ENCODE measurements around the gene ANKRD33B. TPM values are rescaled to one million over a fixed set of nuclear protein-coding genes. Genes with fewer than 3 reads are reported as not detected.
"Not testable (repeated sequence)": the region's sequence is repeated elsewhere in the genome, so short reads cannot be mapped to it uniquely, and the experiment has no call there.

The ANKRD33B gene
- total and polyA plus RNA-seq, 2 of the 13 experiments (the other 11 are each of a cell fraction or from before 2014, with no cell fraction given), result 0.02 TPM; not detected in 1

DNA sequence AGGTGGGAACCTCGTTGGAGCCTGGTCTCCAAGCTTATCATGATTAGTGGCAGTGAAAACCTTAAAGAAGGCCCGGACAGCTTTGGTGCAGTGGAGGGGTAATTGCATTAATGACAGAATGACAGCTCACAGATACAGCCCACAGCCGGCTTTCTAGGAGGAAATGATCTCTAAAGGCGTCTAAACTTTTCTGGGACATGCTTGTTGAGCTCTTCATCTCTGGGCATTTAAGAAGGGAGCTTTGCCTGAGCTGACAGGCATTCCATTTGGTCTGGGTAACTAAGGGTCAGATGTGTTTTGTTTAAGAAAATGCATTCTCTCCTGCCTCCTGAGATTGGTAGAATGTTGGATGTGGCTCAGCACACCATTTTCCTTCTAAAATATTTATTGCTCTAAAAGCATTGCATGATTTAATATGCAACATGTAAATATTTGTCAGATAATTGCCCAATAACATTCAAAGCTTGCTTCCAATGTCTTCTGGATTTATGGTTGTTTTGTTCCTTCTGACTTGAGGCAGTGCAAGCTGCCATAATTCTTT lies 4.0 kb downstream of the ANKRD33B start:
- TF ChIP-seq EP300 (IDR thresholded peaks at IDR 0.05; ENCODE audit: low read depth in 2 of 2, low read length in 2 of 2) (no peak), EP300 (CRISPR knock-in tag; IDR thresholded peaks at IDR 0.05; ENCODE audit: borderline replicate concordance) (no peak), TCF7L2 (IDR thresholded peaks at IDR 0.05; ENCODE audit: low read depth, low read length) (no peak), CCAR2 (optimal IDR thresholded peaks at IDR 0.05; ENCODE audit: low read depth, low read length) (no peak), SIN3B (IDR thresholded peaks at IDR 0.05; ENCODE audit: low read length) (no peak), NFE2L1 (CRISPR knock-in tag; IDR thresholded peaks at IDR 0.05; ENCODE audit: borderline replicate concordance) (no peak)
- 7% methylated on average over 3 of the region's 4 CpGs for WGBS (ENCODE audit: low lambda C conversion rate)

DNA sequence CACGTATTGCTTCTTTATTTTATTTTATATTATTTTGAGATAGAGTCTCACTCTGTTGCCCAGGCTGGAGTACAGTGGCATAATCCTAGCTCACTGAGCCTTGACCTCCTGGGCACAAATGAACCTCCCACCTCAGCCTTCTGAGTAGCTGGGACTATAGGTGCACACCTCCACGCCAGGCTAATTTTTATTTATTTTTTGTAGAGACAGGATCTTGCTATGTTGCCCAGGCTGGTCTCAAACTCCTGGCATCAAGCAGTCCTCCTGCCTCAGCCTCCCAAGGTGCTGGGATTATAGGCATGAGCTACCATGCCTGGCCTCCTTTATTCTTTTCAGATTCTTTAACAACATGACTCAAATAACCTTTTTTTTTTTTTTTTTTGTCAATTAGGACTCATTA lies 6.7 kb downstream of the ANKRD33B start:
- H3K9ac ChIP-seq (ENCODE audit: insufficient read depth, low read depth, low read length); DNase-seq (ENCODE audit: low spot score); H3K4me2 ChIP-seq (ENCODE audit: low read depth, low read length); H3K27ac ChIP-seq (ENCODE audit: extremely low read length, insufficient read depth, low read length); H4K20me1 ChIP-seq (ENCODE audit: insufficient read depth, low read length); H3K79me2 ChIP-seq (ENCODE audit: insufficient read depth, low read length); BruUV-seq (replicated peaks); FAIRE-seq; in situ Hi-C loops (cut with HindIII; ENCODE audit: extremely low pct_ligation_motif_present, low pct_unique_long_range_greater_than_20kb); H3K4me1 ChIP-seq (ENCODE audit: insufficient read depth, low read length); POLR2A ChIA-PET; H2AFZ ChIP-seq (ENCODE audit: low read length); H3K36me3 ChIP-seq (replicated peaks in 1 of 2; ENCODE audit: control insufficient read depth in 1 of 2, insufficient read depth in 2 of 2, low read length in 2 of 2); H3K4me3 ChIP-seq (replicated peaks in 1 of 3; ENCODE audit: insufficient read depth in 1 of 3, low read depth in 2 of 3, low read length in 3 of 3); intact Hi-C loops (cut with micrococcal nuclease; ENCODE audit: unreplicated experiment); H3K9me3 ChIP-seq (ENCODE audit: low read length); ATAC-seq; CTCF ChIA-PET (ENCODE audit: low intra/inter-chr PET ratio, low total read pairs): not testable (repeated sequence)
- H3K27me3 ChIP-seq (ENCODE audit: control insufficient read depth in 1 of 2, insufficient read depth in 2 of 2, low read length in 2 of 2), result peaks cover 2 to 11% of the 10 kb centered on the region in 2 experiments; a peak in 3 of 5 replicates
- 12% methylated on average over 2 of the region's 2 CpGs for WGBS (ENCODE audit: low lambda C conversion rate)

More for the DNA sequence above, 4.0 kb downstream of the ANKRD33B start:
- no TSS peak for BruUV-seq (replicated peaks)
- no peak overlapping the region for H3K4me2 ChIP-seq (ENCODE audit: low read depth, low read length)
- no peaks in the 10 kb centered on the region for H3K36me3 ChIP-seq (replicated peaks in 1 of 2; ENCODE audit: control insufficient read depth in 1 of 2, insufficient read depth in 2 of 2, low read length in 2 of 2)
- no peaks in the 10 kb centered on the region for H3K79me2 ChIP-seq (ENCODE audit: insufficient read depth, low read length)
- in situ Hi-C loops (cut with HindIII; ENCODE audit: extremely low pct_ligation_motif_present, low pct_unique_long_range_greater_than_20kb) (no loop called here), intact Hi-C loops (cut with micrococcal nuclease; ENCODE audit: unreplicated experiment) (no loop called here)
- H3K9me3 ChIP-seq (ENCODE audit: low read length), result no peaks in the 10 kb centered on the region
- DNase-seq (ENCODE audit: low spot score), result no peak
- no peak overlapping the region for H2AFZ ChIP-seq (ENCODE audit: low read length)
- no peak for ATAC-seq
- ChIA-PET CTCF (ENCODE audit: low intra/inter-chr PET ratio, low total read pairs) (no interaction called here), POLR2A (no interaction called here)
- no peak overlapping the region for H3K9ac ChIP-seq (ENCODE audit: insufficient read depth, low read depth, low read length)
- no peak overlapping the region for H3K4me3 ChIP-seq (replicated peaks in 1 of 3; ENCODE audit: insufficient read depth in 1 of 3, low read depth in 2 of 3, low read length in 3 of 3)
- no peak overlapping the region for H3K27ac ChIP-seq (ENCODE audit: extremely low read length, insufficient read depth, low read length)
- no peaks in the 10 kb centered on the region for H3K4me1 ChIP-seq (ENCODE audit: insufficient read depth, low read length)
- FAIRE-seq, result no peak
- H3K27me3 ChIP-seq (ENCODE audit: control insufficient read depth in 1 of 2, insufficient read depth in 2 of 2, low read length in 2 of 2), result peaks cover 2 to 26% of the 10 kb centered on the region in 2 experiments; a peak in 4 of 5 replicates
- H4K20me1 ChIP-seq (ENCODE audit: insufficient read depth, low read length), result no peaks in the 10 kb centered on the region
